ENCODE measurements around the gene TUBA1A. TPM values are rescaled to one million over a fixed set of nuclear protein-coding genes. Genes with fewer than 3 reads are reported as not detected.
"Not testable (repeated sequence)": the region's sequence is repeated elsewhere in the genome, so short reads cannot be mapped to it uniquely, and the experiment has no call there.

TUBA1A gene
- total RNA-seq, 1 donor = 834 TPM

- TF ChIP-seq, protein P1, sequence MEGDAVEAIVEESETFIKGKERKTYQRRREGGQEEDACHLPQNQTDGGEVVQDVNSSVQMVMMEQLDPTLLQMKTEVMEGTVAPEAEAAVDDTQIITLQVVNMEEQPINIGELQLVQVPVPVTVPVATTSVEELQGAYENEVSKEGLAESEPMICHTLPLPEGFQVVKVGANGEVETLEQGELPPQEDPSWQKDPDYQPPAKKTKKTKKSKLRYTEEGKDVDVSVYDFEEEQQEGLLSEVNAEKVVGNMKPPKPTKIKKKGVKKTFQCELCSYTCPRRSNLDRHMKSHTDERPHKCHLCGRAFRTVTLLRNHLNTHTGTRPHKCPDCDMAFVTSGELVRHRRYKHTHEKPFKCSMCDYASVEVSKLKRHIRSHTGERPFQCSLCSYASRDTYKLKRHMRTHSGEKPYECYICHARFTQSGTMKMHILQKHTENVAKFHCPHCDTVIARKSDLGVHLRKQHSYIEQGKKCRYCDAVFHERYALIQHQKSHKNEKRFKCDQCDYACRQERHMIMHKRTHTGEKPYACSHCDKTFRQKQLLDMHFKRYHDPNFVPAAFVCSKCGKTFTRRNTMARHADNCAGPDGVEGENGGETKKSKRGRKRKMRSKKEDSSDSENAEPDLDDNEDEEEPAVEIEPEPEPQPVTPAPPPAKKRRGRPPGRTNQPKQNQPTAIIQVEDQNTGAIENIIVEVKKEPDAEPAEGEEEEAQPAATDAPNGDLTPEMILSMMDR (IDR thresholded peaks at IDR 0.05; ENCODE audit: insufficient read depth, low read depth, low read length) = no peak
- no peak for DNase-seq (ENCODE audit: low read depth)
- no peak overlapping the region for H3K4me3 ChIP-seq (ENCODE audit: low read depth, low read length)
Measured at GRCh38 chr12:49220972-49221371, 32.1 kb upstream of the TUBA1A start.

DNA sequence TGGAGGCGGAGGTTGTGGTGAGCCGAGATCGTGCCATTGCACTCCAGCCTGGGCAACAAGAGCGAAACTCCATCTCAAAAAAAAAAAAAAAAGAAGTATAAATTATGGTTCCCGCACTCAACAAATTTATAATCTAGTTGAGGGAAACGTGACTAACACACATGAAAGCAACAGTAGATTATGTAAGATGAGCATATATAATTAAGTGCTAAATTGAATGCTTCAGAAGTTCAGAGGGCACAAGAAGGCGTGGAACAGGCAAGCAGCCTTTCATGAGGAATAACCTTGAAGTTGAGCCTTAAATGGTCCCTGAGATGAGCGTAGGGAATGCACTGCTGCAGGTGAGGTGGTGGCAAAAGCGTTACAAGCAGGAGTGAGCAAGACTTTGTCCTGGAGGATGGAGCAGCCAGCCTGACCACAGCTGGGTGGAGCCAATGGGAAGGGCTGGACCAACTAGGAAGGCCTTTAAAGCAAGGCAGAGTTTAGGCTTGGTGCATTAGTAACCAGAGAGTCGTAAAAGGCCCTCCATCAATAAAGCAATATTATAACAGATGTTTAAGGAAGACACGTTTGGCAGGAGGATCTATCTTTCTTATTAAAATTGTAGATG lies 30.6 kb upstream of the TUBA1A start:
- no peak for DNase-seq (ENCODE audit: low read depth)
- TF ChIP-seq, protein P1 (IDR thresholded peaks at IDR 0.05; ENCODE audit: insufficient read depth, low read depth, low read length) = no peak
- no peak overlapping the region for H3K4me3 ChIP-seq (ENCODE audit: low read depth, low read length)

GRCh38 chr12:49212572-49212971 lies 23.7 kb upstream of the TUBA1A start:
- TF ChIP-seq, protein P1 (IDR thresholded peaks at IDR 0.05; ENCODE audit: insufficient read depth, low read depth, low read length) = no peak
- DNase-seq (ENCODE audit: low read depth) = no peak
- H3K4me3 ChIP-seq (ENCODE audit: low read depth, low read length) = no peak overlapping the region

- not testable (repeated sequence) for H3K4me3 ChIP-seq (ENCODE audit: low read depth, low read length); DNase-seq (ENCODE audit: low read depth)
Measured at GRCh38 chr12:49210703-49211102, 21.8 kb upstream of the TUBA1A start.

GRCh38 chr12:49208676-49209075 lies 19.8 kb upstream of the TUBA1A start:
- TF ChIP-seq, protein P1 (IDR thresholded peaks at IDR 0.05; ENCODE audit: insufficient read depth, low read depth, low read length) = no peak
- no peak for DNase-seq (ENCODE audit: low read depth)
- H3K4me3 ChIP-seq (ENCODE audit: low read depth, low read length) = no peak overlapping the region

GRCh38 chr12:49208146-49208545 lies 19.3 kb upstream of the TUBA1A start:
- no peak overlapping the region for H3K4me3 ChIP-seq (ENCODE audit: low read depth, low read length)
- no peak for DNase-seq (ENCODE audit: low read depth)
- TF ChIP-seq, protein P1 (IDR thresholded peaks at IDR 0.05; ENCODE audit: insufficient read depth, low read depth, low read length) = no peak

GRCh38 chr12:49206389-49206788 lies 17.5 kb upstream of the TUBA1A start:
- TF ChIP-seq, protein P1 (IDR thresholded peaks at IDR 0.05; ENCODE audit: insufficient read depth, low read depth, low read length) = no peak
- DNase-seq (ENCODE audit: low read depth) = no peak
- H3K4me3 ChIP-seq (ENCODE audit: low read depth, low read length) = no peak overlapping the region

Measured in fibroblast of villous mesenchyme (primary cell).